NCI-H2227 (cell line): ENCODE results near the gene MEI1.
"Not testable (repeated sequence)": the region's sequence is repeated elsewhere in the genome, so short reads cannot be mapped to it uniquely, and the experiment has no call there.

Source experiments
- DNase-seq: peaks from one replicate; lab custom pipeline; 2025; ENCODE audit not compliant: unreplicated experiment; lab: John Stamatoyannopoulos, UW

MEI1 gene

GRCh38 chr22:41818596-41818995 is 119.3 kb downstream of the MEI1 start:
- DNase-seq = no peak

GRCh38 chr22:41819257-41819656 is 120.0 kb downstream of the MEI1 start:
- DNase-seq = no peak

GRCh38 chr22:41820447-41820846 is 121.1 kb downstream of the MEI1 start:
- DNase-seq = no peak

GRCh38 chr22:41821471-41822316 is 122.4 kb downstream of the MEI1 start:
- no peak for DNase-seq

- peak; percentile 43 for DNase-seq
Measured at GRCh38 chr22:41822317-41823057, 123.2 kb downstream of the MEI1 start.

- peak; percentile 14 for DNase-seq
Measured at GRCh38 chr22:41823797-41824196, 124.5 kb downstream of the MEI1 start.

GRCh38 chr22:41825376-41825775 is 126.1 kb downstream of the MEI1 start:
- no peak for DNase-seq

- DNase-seq = no peak
Measured at GRCh38 chr22:41826021-41826420, 126.7 kb downstream of the MEI1 start.

- DNase-seq = no peak
Measured at GRCh38 chr22:41826430-41827383, 127.4 kb downstream of the MEI1 start.

- no peak for DNase-seq
Measured at GRCh38 chr22:41827671-41828070, 128.4 kb downstream of the MEI1 start.

GRCh38 chr22:41828516-41828915 is 129.2 kb downstream of the MEI1 start:
- DNase-seq = no peak

- DNase-seq = no peak
Measured at GRCh38 chr22:41830174-41830573, 130.9 kb downstream of the MEI1 start.

- DNase-seq = peak; percentile 20
Measured at GRCh38 chr22:41831383-41831782, 132.1 kb downstream of the MEI1 start.

- DNase-seq = peak; percentile 49
Measured at GRCh38 chr22:41831828-41832552, 132.7 kb downstream of the MEI1 start.

GRCh38 chr22:41832553-41833368 is 133.5 kb downstream of the MEI1 start, which contains the start of gene SREBF2:
Gene SREBF2 (plus strand): TSS chr22:41833105. CDS start chr22:41833271, 166 bp downstream.
- DNase-seq = peak; percentile 98

- peak; percentile 47 for DNase-seq
Measured at GRCh38 chr22:41833369-41834004, 134.2 kb downstream of the MEI1 start.

- DNase-seq = no peak
Measured at GRCh38 chr22:41834005-41834944, 135.0 kb downstream of the MEI1 start.

GRCh38 chr22:41835462-41835861 is 136.2 kb downstream of the MEI1 start:
- DNase-seq = not testable (repeated sequence)
